Immature natural killer cell (primary cell): ENCODE results near the gene FRS2. TPM values are rescaled to one million over a fixed set of nuclear protein-coding genes. Genes with fewer than 3 reads are reported as not detected.

Source experiments
- DNase-seq, 3 donors: peaks; one replicate each; pipeline ENCODE4 v3.0.0; 2022; ENCODE audit warnings: mixed read lengths in 1 of 3
- H3K27ac Mint-ChIP-seq, 6 donors: one replicate each; pipeline ENCODE4 v1.8.0; 2020; ENCODE audit warnings: mixed read lengths in 6 of 6, mild to moderate bottlenecking in 5 of 6, inconsistent platforms in 4 of 6, moderate library complexity in 3 of 6
- H3K27me3 Mint-ChIP-seq, 3 donors: one replicate each; pipeline ENCODE4 v1.8.0; 2020 to 2021; ENCODE audit warnings: low read depth in 3 of 3, mild to moderate bottlenecking in 3 of 3, mixed read lengths in 3 of 3, moderate library complexity in 3 of 3, inconsistent platforms in 1 of 3
- H3K36me3 Mint-ChIP-seq, 3 donors: one replicate each; pipeline ENCODE4 v1.8.0; 2020; ENCODE audit warnings: mixed read lengths in 3 of 3, inconsistent platforms in 2 of 3, mild to moderate bottlenecking in 2 of 3
- H3K4me1 Mint-ChIP-seq, 2 donors: one replicate each; pipeline ENCODE4 v1.8.0; 2020; ENCODE audit warnings: inconsistent platforms in 2 of 2, mild to moderate bottlenecking in 2 of 2, mixed read lengths in 2 of 2, moderate library complexity in 1 of 2
- H3K4me3 Mint-ChIP-seq, 5 donors: one replicate each; pipeline ENCODE4 v1.8.0; 2020; ENCODE audit warnings: mild to moderate bottlenecking in 5 of 5, mixed read lengths in 5 of 5, inconsistent platforms in 3 of 5, moderate library complexity in 3 of 5
- H3K9me3 Mint-ChIP-seq, 6 donors: one replicate each; pipeline ENCODE4 v1.8.0; 2020; ENCODE audit warnings: mild to moderate bottlenecking in 6 of 6, mixed read lengths in 6 of 6, inconsistent platforms in 4 of 6, moderate library complexity in 3 of 6
- polyA plus RNA-seq, 3 donors: library from polyadenylated mRNA; unstranded; fragments of 300-500 nt; fragmentation: Illumina TruSeq; gene quantifications; one replicate each; pipeline ENCODE4 v1.2.3, GENCODE V29; 2021

FRS2 gene
- polyA plus RNA-seq, 3 donors from 2014 or later = 5.6 to 11.2 (median 7.8) TPM

DNA sequence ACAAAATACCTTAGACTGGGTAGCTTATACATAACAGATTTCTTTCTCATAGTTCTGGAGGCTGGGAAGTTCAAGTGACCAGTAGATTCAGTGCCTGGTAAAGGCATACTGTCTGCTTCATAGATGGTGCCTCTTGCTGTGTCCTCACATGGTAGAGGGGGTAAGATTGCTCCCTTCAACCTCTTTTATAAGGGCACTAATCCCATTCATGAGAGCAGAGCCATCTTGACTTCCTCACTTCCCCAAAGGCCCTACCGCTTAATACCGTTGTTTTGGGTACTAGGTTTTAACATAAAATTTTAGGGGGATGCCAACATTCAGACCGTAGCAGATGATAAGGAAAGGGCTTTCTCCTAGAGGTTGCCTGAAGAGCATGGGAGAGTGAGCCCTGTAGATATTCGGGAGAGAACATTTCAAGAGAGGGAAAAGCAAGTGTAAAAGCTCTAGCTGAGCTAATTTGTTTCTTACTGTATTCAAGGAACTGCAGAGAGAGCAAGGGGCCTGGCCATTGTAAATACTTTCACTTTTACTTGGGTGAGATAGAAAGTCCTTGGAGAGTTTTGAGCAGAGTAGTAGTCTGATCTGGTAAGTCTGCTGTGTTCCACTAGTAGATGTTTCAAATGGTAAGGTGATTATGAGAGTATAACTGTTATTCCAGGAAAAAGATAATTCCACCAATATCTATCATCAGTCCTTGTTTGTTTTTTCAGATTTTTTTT, 27.3 kb downstream of the FRS2 start:
- Mint-ChIP-seq H3K27ac (peak overlapping the region; percentile 64 to 88 (median 76)), H3K36me3 (no peaks in the 10 kb centered on the region), H3K4me1 (peaks cover 30 to 65% of the 10 kb centered on the region in 2 donors), H3K9me3 (no peaks in the 10 kb centered on the region), H3K27me3 (no peaks in the 10 kb centered on the region), H3K4me3 (peak overlapping the region in 4 of 5 donors; percentile 5 to 54 (median 46))
- peak in 2 of 3 donors; percentile 14 to 20 for DNase-seq

DNA sequence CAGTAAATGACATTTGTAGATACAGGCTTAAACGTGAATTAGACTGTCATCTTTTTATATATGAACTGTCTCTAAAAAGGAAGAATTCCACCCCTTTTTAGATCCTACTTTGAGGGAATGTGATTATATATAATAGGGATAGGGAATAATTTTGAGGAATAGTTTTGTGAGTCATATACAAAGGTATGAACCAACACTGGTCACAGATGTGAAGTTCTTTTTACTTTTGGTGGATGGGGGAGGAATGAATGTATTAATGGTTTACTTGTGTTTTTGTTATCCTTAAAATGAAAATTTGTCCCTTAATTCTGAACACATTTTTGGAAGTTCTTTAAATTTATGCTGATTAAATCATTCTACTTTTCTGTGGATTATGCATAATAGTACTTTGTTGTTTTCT, 30.4 kb downstream of the FRS2 start:
- Mint-ChIP-seq H3K9me3 (no peaks in the 10 kb centered on the region), H3K27ac (no peak overlapping the region), H3K4me3 (no peak overlapping the region), H3K4me1 (peaks cover 41 to 85% of the 10 kb centered on the region in 2 donors), H3K27me3 (no peaks in the 10 kb centered on the region), H3K36me3 (no peaks in the 10 kb centered on the region)
- no peak for DNase-seq

DNA sequence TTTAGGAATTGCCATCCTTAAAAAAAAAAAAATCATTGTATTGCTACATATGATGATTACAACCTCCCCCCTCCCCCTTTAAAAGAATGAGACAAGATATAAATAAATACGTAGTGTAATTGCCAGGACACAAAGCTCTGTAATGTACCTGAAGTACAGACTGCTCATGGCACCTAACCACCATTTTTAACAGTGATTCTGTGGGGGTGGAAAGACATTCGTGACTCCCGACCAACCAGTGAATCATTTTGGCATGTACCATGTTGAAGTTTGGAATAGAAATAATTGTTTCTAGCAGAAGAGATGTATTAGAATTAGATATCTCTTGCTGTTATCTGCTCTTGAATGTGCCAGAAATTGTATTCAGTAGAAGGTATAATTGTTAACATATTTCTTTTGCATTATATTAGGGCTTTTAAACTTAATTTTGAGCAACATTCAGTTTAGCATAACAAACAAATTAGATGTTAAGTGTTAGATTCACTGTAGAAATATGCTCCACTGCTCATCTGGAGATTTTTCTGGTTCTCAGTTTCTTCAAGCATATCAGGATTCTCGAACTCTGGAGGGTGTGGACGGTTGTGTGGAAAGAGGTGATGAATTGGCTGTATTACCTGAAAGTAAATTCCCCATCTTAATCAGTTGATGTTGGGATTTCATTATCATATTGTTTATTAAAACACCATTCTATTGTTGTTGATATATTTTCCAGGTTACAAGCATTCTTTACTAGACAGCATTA, 31.1 kb downstream of the FRS2 start:
- peak overlapping the region in 1 of 6 donors; percentile 10 for H3K27ac Mint-ChIP-seq

DNA sequence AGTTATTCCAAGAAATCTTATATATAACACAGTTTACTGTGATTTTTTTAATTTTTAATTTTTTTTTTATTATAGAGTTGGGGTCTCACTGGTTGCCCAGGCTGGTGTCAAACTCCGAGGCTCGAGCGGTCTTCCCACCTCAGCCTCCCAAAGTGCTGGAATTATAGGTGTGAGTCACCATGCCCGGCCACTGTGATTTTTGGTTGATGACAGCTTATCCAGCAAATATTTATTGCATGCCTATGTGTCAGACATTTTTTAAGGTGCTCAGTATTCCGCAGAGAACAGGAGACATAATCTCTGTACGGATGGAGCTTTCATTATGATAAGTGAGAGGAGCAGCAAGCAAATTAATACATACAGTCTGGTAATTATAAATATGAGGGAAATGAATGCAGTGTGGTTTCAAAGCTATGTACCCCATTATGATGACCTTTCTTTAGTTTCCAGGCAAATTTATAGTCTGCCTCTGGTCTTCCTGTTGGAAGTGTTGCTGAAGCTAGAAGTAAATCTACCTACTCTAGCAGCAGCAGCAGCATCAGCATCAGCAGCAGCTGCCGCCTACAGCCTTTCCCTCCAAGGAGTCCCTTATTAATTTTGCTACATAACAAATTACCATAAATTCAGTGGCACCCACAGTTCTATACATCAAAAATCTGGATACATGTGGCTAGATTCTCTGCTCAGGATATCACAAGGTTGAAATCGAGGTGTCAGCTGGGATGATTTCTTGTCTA, 32.3 kb downstream of the FRS2 start:
- Mint-ChIP-seq H3K27ac (no peak overlapping the region), H3K4me3 (no peak overlapping the region), H3K4me1 (peaks cover 33 to 86% of the 10 kb centered on the region in 2 donors)

More for the DNA sequence above, 31.1 kb downstream of the FRS2 start:
- no peak overlapping the region for H3K4me3 Mint-ChIP-seq
- no peaks in the 10 kb centered on the region for H3K27me3 Mint-ChIP-seq
- H3K9me3 Mint-ChIP-seq = no peaks in the 10 kb centered on the region
- H3K36me3 Mint-ChIP-seq = no peaks in the 10 kb centered on the region
- H3K4me1 Mint-ChIP-seq = peaks cover 40 to 89% of the 10 kb centered on the region in 2 donors
- no peak for DNase-seq

DNA sequence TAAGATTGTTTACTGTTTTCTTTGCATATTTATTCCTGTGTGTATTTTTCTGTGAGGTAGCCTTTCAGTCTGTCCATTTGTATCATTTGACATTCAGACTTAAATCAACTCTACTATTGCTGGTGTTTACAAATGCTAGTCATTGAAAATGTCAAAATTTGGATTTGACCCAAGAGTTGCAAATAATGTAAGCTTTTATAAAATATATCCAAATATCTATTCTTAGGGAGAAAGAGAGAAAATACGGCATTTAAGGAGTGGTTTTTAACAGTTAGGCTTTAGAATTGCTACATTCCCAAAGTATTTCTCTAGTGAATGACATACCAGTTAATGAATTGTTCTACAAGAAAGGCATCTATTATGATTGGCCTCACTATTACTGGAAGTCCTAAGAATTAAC, 37.9 kb downstream of the FRS2 start:
- Mint-ChIP-seq H3K4me3 (no peak overlapping the region), H3K27ac (no peak overlapping the region), H3K9me3 (no peaks in the 10 kb centered on the region), H3K27me3 (no peaks in the 10 kb centered on the region), H3K4me1 (peaks cover 15 to 87% of the 10 kb centered on the region in 2 donors), H3K36me3 (peaks cover 0 to 3% (median 0%) of the 10 kb centered on the region in 3 donors)
- no peak for DNase-seq

More for the DNA sequence above, 32.3 kb downstream of the FRS2 start:
- Mint-ChIP-seq H3K27me3 (no peaks in the 10 kb centered on the region), H3K9me3 (no peaks in the 10 kb centered on the region), H3K36me3 (no peaks in the 10 kb centered on the region)
- no peak for DNase-seq

DNA sequence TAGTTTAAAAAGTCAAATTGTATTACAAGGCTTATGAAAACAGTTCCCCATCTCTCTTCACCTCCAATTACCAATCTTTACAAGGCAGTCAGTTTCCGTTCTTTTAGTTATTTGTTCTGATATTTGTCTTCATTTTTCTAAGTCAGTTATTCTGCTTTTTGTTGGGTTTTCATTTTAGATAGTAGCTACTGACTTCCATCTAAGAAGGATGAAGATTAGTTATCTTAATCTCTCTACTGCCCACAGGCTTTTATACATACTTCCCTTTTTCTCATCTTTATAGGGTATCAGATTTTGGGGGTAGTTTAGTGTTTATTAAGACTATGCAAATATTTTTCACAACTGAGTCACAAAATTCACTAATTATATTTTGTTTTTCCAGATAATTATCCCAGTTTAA, 38.4 kb downstream of the FRS2 start:
- H3K36me3 Mint-ChIP-seq = peaks cover 0 to 3% (median 0%) of the 10 kb centered on the region in 3 donors
- H3K27me3 Mint-ChIP-seq = no peaks in the 10 kb centered on the region
- DNase-seq = no peak
- no peak overlapping the region for H3K27ac Mint-ChIP-seq
- H3K4me1 Mint-ChIP-seq = peaks cover 11 to 87% of the 10 kb centered on the region in 2 donors
- H3K4me3 Mint-ChIP-seq = no peak overlapping the region
- H3K9me3 Mint-ChIP-seq = no peaks in the 10 kb centered on the region

DNA sequence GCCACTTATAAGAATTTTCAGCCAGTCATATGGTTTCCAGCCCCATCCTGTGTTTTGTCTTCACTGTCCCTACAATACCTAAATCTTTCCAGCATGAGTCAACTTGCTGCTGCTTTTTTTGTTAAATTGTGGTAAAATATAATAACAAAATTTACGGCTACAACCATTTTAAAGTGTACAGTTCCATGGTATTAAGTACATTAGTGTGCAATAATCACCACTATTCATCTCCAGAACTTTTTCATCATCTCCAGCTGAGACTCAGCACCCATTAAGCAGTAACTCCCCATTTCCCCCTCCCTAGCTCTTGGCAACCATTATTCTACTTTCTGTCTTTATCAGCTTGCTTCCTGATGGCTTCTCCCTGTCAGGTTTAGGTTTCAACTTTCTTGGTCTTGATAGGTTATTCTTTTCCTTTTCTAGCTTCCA, 39.1 kb downstream of the FRS2 start:
- peaks cover 14 to 87% of the 10 kb centered on the region in 2 donors for H3K4me1 Mint-ChIP-seq
- DNase-seq = no peak
- peak overlapping the region in 1 of 6 donors; percentile 38 for H3K27ac Mint-ChIP-seq
- H3K27me3 Mint-ChIP-seq = no peaks in the 10 kb centered on the region
- peaks cover 0 to 3% (median 0%) of the 10 kb centered on the region in 3 donors for H3K36me3 Mint-ChIP-seq
- no peak overlapping the region for H3K4me3 Mint-ChIP-seq
- no peaks in the 10 kb centered on the region for H3K9me3 Mint-ChIP-seq

DNA sequence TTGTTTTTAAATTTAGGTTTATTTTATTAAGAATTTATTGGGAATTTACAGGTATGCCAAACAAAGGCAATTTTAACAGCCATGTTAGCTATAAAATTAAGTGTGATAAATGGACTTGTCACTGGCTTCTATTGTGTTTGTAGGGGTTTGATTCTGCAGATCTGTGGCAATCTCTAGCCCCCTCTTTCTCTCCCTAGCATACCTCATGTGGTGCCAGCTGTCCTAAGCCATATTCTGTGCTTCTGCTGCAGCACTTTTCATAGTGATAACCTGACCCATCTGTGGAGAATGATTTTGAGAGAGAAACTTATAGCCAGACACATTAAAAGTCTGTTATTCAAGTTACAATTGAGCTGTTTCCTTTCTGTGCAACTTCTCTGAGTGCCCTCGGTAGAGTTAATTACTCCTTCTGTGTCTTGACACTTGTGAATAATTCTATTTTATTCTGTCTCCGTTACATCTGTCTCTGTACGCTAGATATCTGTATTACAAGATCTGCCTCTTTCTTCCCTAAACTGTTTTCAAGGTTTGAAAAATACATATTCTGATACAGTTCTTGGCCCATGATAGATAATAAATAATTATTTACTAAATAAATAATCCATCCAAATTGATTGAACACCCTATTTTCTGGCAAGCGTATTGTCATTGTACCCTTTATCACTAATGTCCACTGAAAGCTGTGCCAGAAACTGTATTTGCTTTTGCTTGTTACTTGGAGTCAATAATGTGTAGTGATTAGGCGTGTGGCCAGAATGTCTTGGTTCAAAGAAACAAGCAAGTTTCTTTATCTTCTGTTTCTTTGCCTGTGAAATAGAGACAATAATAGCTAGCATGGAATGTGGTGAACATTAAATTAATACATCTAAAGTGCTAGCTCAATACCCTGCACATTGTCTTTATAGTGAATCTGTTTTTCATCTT, 40.0 kb downstream of the FRS2 start:
- Mint-ChIP-seq H3K9me3 (no peaks in the 10 kb centered on the region), H3K4me1 (peaks cover 17 to 87% of the 10 kb centered on the region in 2 donors), H3K27me3 (no peaks in the 10 kb centered on the region), H3K4me3 (no peak overlapping the region), H3K27ac (peak overlapping the region in 1 of 6 donors; percentile 18), H3K36me3 (peaks cover 0 to 3% (median 0%) of the 10 kb centered on the region in 3 donors)
- DNase-seq = no peak

DNA sequence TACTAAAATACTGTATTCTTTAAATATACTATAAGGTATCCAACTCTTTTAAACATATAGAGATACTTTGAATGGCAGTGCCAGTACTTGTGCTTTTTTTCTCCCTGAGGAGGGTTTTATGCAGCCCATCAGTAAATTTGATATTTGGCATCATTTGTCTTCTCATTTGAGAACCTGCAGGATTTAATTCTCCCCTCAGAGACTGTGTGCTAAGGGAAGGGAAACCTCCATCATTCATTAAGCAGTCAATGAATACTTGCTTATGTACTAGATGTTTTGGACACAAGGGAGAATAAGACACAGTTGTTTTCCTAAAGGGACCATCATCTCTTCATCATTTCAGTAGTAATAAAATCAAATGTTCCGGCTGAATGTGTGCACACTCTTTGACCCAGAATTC, 40.8 kb downstream of the FRS2 start:
- H3K4me3 Mint-ChIP-seq = no peak overlapping the region
- H3K27ac Mint-ChIP-seq = no peak overlapping the region
- H3K36me3 Mint-ChIP-seq = peaks cover 0 to 3% (median 0%) of the 10 kb centered on the region in 3 donors
- H3K9me3 Mint-ChIP-seq = no peaks in the 10 kb centered on the region
- peaks cover 23 to 87% of the 10 kb centered on the region in 2 donors for H3K4me1 Mint-ChIP-seq
- H3K27me3 Mint-ChIP-seq = no peaks in the 10 kb centered on the region
- DNase-seq = no peak

DNA sequence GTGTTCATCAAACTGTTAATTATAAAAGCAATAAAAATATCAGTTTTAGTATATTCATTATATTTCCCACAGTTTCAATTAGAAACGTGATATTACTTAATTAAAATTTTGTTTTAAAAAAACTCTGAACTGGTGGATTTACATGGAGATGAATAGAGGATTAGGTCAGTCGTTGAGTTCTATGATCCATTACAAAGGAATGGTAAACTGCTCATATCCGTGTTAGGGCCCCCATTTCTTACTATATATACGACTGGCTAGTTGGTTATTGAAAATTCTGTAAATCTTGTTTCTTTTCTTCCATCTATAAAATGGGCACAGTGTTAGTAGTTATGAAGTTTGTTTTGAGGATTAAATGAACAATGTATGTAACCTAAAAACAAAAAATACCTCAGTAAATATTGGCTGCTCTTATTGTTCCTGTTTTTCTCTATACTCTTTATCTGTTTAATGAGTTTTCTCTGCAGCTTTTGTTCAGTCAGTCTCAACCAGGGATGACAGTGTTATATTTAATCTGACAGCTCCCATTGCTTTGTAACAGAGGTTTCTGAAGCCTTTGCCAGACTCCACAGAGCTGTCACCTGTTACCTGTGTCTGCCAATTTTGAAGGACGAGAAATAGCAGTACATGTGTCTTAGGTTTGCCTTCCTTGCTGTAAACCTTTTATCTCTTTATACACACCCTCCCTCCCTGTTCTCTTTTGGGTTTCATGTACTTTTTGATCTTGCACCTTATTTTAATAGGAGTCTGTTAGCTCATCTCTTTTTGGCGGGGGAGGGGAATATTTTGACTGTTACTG, 41.5 kb downstream of the FRS2 start:
- no peak for DNase-seq
- Mint-ChIP-seq H3K27ac (no peak overlapping the region), H3K9me3 (no peaks in the 10 kb centered on the region), H3K4me3 (no peak overlapping the region), H3K4me1 (peaks cover 23 to 84% of the 10 kb centered on the region in 2 donors), H3K36me3 (peaks cover 0 to 3% (median 0%) of the 10 kb centered on the region in 3 donors), H3K27me3 (no peaks in the 10 kb centered on the region)

DNA sequence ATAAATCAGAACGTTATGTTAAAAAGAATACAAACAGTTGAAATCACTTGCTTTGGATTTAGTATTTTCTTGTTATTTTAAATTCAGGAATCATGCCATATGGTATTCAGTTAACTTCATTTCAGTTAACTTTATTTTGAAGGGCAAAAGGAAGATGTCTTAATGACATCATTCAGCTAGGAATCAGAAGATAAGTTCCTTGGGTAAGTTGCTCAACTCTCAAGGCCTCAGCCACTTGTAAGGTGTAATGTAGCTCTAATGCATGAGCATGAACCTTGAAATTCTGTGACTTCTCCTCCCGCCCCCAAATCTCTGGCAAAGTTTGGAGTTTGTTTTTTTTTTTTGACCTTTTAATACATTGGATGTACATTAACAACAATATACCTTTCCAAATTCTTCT, 42.6 kb downstream of the FRS2 start:
- Mint-ChIP-seq H3K9me3 (no peaks in the 10 kb centered on the region), H3K36me3 (peaks cover 0 to 3% (median 0%) of the 10 kb centered on the region in 3 donors), H3K27me3 (no peaks in the 10 kb centered on the region), H3K27ac (no peak overlapping the region), H3K4me3 (no peak overlapping the region), H3K4me1 (peaks cover 26 to 89% of the 10 kb centered on the region in 2 donors)
- no peak for DNase-seq

DNA sequence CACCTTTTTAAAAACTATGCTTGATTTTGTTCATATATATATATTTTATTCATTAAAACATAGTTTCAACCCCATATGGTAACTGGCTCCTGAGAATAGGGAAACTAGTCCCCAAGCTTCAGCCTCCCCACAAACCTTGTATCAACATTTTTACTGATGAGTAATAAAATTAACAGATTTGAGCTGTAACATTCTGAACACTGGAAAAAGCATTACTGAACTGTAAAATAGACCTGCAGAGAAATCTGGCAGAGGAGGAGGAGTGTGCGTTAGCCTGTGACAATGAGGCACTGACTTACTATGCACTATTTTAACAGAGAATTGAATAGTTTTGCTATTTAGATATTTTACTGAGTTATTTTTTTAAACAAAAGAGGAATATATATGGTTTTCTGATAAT, 43.1 kb downstream of the FRS2 start:
- Mint-ChIP-seq H3K36me3 (peaks cover 0 to 3% (median 0%) of the 10 kb centered on the region in 3 donors), H3K4me1 (peaks cover 29 to 90% of the 10 kb centered on the region in 2 donors), H3K27ac (peak overlapping the region in 1 of 6 donors; percentile 30), H3K4me3 (no peak overlapping the region), H3K9me3 (no peaks in the 10 kb centered on the region), H3K27me3 (no peaks in the 10 kb centered on the region)
- DNase-seq = no peak
